Measurements from ENCODE around the gene EPS8L2.

DNA sequence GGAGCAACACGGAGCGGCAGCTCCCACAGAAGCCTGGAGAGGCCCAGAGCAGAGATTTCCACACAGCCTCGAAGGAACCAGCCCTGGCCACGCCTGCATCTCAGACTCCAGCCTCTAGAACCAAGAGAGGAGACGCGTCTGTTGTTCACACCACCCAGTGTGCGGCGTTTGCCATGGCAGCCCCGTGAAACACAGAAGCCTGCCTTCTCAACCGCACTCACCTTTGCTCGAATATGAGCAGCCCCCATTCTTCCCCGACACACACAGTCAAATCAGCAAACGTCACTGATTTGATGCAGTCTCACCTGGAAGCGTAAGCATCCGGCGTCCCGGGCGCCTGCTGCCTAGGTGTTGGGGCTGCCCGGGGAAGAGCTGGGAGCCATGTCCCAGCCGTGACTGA is 27.0 kb downstream of the EPS8L2 start:
- TF ChIP-seq, protein P1, sequence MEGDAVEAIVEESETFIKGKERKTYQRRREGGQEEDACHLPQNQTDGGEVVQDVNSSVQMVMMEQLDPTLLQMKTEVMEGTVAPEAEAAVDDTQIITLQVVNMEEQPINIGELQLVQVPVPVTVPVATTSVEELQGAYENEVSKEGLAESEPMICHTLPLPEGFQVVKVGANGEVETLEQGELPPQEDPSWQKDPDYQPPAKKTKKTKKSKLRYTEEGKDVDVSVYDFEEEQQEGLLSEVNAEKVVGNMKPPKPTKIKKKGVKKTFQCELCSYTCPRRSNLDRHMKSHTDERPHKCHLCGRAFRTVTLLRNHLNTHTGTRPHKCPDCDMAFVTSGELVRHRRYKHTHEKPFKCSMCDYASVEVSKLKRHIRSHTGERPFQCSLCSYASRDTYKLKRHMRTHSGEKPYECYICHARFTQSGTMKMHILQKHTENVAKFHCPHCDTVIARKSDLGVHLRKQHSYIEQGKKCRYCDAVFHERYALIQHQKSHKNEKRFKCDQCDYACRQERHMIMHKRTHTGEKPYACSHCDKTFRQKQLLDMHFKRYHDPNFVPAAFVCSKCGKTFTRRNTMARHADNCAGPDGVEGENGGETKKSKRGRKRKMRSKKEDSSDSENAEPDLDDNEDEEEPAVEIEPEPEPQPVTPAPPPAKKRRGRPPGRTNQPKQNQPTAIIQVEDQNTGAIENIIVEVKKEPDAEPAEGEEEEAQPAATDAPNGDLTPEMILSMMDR (IDR thresholded peaks at IDR 0.05; ENCODE audit: low read depth, low read length), result no peak
- no peak for TF ChIP-seq EZH2phosphoT487 (IDR thresholded peaks at IDR 0.05; ENCODE audit: low read depth)

All from OCI-LY3 (cell line).